Umbilical cord (tissue), 2 donors: ENCODE data around the gene GABBR2. TPM values are rescaled to one million over a fixed set of nuclear protein-coding genes. Genes with fewer than 3 reads are reported as not detected.
A peak's percentile ranks its signal among the peaks of the same experiment; 100 is the strongest.
"Not testable (repeated sequence)": the region's sequence is repeated elsewhere in the genome, so short reads cannot be mapped to it uniquely, and the experiment has no call there.

Source experiments
- DNase-seq: peaks from one replicate; pipeline ENCODE4 v3.0.0-alpha.2; 2015; ENCODE audit warnings: low spot score
- total RNA-seq: library from RNA; depleted of rRNA; stranded (reverse); fragments of >200 nt; gene quantifications from one replicate; pipeline ENCODE4 v1.2.3, GENCODE V29; 2014; ENCODE audit warnings: low replicate concordance; ENCODE audit not compliant: insufficient read depth

Gene GABBR2
- total RNA-seq, 1 donor from 2014 or later: 0.24 TPM

DNA sequence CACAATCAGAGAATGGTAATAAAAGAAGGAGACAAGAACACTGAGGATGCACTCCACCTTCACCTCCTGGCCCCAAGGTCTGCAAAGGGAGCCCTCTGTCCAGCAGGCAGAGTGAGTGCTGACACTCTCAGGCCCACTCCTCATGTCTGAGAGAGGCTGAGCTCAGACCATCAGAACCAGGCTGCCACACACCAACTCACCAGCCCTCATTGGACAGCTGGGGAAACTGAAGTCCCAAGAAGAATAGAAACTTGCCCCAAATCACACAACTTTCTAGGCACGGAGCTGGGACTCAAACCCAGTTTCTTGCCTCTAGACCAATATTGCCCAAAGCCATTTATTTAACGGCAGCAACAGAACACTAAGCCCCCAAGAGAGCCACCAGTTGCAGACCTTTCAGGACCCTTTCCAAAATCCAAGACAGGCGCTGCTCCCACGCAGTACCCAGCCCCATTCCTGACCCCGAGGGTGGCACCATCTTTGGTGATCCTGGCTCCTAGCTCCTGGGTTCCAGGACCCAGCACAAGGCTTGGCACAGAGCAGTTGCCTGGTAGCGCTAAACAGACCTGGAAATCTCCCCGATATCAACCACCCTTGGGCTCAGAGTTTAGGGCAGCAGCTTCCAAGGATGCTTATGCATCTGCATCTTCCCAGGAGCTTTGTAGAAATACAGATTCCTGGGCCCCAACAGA lies 192.4 kb downstream of the GABBR2 start:
- DNase-seq: no peak

DNA sequence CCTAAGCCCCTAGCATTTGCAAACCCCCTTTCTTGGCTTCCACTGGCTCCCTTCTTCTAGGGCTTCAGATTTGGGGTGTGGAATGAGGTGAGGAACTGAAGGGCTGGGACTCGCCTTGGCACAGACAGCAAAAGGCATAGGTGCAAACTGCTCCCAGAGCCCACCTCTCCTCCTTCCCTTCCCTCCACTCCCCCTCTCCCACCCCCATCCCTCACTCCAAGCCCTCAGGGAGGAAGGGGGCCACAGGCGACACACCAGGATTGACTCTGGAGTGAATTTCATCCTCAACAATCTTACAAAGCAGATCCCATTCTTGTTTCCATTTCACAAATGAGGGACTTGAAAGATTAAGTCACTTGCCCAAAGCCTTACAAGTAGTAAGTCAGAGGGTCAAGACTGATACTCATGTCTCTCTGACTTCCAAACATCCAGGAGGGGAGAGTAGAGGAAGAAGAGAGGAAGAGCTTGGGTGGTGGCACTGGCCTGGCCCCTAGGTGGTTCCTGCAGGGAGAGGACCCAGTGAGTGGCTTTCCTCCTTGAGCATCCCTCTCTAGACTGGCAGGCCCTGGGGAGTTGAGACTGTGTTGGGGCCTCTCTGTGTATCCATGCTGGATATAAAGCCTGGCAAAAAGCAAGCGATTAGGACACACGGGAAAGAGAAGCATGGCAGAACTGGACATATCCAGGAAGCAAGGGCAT lies 193.1 kb downstream of the GABBR2 start:
- DNase-seq: no peak

DNA sequence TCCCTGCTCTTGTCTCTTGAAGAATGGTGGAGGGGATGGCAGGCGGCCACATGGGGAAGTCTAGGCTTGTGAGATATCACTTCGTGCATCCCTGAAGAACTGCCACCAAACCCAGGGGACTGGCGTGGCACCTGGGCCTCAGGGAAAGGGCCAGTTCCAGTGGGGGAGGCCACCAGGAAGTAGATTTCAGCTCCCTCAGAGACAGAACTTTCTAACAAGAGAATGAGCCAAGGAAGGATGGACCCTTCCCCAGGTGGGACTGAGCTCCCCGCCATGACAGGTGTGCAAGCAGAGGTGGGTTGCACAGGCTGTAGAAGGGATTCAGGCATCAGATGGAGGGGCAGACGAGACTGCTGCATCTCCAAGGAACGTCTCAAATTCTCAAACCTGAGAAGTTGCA lies 193.9 kb downstream of the GABBR2 start:
- DNase-seq: no peak

DNA sequence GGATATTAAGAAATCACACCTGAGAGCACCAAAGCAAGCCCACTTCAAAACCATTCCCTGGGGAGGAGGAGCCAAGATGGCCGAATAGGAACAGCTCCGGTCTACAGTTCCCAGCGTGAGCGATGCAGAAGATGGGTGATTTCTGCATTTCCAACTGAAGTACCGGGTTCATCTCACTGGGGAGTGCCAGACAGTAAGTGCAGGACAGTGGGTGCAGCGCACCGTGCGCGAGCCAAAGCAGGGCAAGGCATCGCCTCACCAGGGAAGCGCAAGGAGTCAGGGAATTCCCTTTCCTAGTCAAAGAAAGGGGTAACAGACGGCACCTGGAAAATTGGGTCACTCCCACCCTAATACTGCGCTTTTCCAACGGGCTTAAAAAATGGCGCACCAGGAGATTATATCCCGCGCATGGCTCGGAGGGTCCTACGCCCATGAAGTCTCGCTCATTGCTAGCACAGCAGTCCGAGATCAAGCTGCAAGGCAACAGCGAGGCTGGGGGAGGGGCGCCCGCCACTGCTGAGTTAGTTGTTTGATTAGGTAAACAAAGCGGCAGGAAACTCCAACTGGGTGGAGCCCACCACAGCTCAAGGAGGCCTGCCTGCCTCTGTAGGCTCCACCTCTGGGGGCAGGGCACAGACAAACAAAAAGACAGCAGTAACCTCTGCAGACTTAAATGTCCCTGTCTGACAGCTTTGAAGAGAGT lies 200.4 kb downstream of the GABBR2 start:
- not testable (repeated sequence) for DNase-seq

DNA sequence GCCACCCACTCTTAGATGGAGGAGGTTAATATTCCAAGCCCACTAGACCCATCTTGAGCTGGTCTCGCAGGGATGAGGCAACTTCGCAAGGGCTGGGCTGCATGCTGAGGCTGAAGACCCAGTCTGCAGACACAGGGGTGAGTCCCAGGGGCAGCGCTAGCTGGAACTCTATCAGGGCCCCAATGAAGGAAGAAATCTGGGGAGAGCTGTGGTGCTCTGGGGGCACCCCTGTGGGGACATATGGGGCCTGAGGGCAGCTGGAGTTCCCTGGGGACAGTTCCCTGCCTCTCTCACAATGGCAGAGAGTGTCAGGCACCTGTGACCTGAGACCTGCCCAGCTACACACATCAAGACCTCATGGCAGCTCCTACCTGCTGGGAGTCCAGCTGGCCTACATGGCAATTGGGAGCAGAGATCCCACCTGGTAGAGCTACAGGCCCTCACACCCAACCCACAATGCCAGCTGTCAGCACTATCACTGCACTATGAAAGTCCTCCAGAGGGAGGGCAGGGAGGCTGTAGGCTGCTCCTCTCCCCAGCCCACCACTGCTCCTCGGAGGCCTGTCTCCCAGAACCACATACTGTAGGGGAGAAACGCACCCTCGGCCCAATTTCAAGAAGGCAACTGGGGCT lies 202.2 kb downstream of the GABBR2 start:
- DNase-seq: no peak

DNA sequence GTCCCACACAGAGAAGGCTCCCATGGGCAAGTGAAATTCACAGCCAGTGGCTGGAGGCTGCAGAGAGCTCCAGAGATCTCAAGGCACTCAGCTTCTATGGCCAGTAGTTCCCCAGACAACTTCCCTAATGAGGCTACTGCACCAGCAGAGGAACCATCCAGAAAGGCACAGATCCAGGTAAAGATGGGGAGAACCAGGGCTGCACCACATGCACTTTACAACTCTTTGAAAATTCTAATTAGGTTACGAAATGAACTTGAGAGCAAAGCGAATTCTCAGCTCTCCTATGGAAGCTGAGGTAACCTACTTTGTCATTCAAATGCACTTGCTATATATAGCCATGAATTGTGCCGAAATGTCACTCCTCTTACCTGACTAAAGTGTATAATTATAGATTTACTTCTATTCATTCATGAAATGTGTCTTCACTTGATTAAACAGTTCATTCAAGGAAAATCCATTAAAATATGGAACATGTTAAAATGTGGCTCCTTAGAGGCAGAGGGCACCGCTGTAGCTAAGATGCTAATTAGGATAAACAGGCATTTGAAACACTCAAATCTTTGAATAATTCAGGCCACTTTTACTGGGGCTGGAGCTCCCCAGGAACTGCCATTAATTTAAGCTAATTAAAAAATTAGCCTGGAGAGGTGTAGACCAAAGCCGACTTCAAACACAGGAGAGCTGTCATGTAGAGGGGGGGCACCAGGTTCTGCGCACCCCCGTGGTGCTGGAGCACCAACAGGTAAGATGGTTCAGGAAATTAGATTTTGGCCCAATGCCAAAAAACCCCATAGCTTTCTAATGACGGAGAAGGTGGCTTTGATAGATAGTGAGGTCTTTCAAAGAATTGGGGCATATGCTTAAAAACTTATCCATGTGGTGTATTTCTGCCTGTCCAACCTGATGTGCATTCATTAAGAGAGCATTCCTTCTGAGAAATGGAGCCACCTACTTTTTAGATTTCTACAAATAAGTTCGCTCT lies 204.1 kb downstream of the GABBR2 start:
- DNase-seq: no peak

DNA sequence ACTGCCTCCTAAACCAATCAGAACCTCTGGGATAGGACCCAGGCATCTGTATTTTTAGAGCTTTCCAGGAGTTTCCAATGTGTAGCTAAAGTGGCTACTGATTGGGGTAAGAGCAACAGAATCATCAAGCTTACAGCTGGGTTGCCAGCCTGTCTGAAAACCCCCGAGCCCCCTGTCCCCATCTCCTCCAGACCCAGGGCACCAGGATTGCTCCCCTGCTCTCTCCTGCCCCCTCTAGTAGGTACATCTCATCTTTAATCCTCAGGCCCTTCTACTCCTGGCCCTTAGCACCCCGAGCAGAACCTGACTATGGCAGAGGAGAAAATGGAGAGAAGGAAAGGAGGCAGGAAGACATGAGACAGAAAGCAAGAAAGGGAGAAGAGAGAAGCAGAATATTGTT lies 204.9 kb downstream of the GABBR2 start:
- no peak for DNase-seq

DNA sequence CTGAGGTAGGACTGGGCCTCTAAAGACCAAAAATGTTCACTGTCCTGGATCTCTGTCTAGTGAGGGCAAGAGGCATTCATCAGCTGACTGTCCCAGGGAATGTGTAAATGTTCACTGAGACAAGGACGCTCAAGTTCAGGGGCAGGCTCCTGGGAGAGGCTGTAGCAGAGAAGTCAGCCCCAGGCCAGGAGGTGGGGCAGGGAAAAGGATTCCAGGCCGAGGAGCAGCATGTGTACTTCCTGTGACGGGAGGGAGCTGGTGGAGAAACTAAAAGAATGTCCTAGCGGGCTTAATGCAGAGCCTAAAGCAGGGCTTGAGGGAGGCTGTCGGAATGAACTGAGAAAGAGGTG lies 205.8 kb downstream of the GABBR2 start:
- DNase-seq: peak; percentile 83

DNA sequence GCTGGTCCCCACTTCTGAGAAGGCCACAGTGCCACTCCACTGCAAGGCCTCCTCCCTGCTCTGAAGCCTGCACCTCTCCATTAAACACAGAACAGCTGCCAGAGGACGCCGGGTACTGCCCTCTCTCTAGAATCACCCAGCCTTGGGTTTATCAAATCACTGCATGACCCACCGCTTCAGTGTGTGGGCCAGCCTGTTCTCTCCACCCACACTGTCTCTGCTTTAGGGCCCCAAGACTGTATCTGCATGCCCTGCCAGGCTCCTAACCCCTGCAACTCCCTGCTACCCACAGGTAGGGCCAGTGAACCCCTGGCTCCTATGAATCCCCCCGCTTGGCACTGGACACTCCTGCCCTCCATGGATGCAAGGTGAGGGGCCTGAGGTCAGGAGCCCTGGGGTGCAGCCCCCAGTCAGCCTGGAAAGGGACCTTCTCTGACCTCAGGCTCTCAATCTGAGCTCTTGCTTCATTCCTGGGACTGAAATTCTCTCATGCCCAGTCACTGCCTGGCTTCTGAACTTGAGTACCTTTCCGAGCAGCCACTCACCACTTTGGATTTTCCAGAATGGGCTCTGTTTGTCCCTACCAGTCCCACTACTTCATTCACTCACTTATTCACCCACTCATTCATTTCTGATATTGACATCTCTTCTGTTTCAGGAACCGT lies 206.3 kb downstream of the GABBR2 start:
- peak; percentile 13 for DNase-seq

DNA sequence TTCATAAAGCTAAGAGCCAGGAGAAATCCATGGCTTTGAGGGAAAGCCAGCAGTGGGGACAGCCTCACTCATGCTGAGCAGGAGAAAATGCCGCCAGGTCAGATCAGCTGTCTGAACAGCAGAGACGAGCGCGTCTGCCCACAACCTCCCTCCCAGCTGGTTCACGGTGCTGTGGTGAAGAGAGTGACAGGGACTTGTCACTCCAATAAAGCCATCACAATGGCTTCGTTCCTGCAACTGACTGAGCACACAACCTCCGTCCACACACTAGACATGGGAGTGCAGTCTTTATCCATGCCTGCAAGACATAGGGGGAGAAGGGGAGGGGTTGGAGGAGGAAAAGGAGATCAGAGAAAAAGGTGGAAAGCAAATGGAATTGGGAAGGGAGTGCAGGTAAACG lies 206.9 kb downstream of the GABBR2 start:
- DNase-seq: no peak

DNA sequence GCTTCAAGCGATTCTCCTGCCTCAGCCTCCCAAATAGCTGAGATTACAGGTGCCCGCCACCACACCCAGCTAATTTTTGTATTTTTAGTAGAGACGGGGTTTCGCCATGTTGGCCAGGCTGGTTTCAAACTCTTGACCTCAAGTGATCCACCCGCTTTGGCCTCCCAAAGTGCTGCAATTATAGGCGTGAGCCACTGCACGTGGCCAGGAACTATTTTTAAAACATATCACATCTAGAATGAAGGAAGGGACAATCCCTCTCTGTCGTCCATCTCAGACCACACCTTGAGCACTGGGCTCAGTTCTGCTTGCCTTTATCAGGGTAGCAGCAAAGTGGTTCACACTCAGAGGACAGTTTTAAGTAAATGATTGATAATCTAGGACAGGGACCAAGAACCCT lies 207.5 kb downstream of the GABBR2 start:
- not testable (repeated sequence) for DNase-seq

DNA sequence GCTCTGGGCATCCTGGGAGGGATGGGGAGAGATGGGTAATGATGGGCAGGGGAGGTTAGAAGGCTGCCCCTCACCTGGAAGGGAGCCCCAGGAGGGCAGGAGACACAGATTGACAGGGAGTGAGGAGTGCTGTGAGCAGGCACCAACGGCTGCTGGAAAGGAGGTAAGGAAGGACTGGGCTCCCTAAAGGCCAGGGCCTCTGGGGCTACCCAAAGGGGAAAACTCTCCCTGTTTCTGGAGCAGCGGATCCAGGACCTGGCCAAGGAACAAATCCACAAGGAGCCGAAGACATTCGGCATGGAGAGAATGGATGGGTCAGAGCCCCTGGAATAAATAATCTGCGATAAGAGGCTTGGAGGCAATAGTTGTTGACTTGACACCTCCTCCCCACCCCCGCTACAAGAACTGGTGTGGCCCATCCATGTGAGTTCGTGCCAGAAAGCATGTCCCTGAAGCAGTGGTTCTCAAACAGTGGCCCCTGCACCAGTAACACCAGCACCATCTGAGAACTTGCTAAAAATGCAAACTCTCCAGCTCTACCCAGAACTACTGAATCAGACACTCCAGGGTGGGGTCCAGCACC lies 208.3 kb downstream of the GABBR2 start:
- DNase-seq: no peak

DNA sequence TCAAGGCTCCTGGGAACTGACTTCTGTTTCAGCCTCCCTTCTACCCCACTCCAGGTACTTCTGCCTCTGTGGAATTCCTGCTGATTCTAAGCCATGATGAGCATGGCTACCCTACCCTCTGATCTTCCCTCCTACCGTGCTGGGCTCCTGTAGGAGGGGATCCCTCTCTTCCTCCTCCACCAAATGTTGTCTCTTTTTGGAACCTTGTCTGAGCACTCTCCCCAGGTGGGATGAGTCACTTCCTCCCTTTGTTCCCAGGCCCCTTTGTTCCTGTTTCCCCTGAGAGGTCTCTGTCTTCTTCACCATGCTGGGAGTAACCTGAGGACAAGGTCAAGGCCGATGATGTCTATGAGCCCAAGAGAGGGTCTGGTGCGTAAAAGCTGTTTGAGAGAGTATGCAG lies 213.2 kb downstream of the GABBR2 start:
- DNase-seq: no peak

DNA sequence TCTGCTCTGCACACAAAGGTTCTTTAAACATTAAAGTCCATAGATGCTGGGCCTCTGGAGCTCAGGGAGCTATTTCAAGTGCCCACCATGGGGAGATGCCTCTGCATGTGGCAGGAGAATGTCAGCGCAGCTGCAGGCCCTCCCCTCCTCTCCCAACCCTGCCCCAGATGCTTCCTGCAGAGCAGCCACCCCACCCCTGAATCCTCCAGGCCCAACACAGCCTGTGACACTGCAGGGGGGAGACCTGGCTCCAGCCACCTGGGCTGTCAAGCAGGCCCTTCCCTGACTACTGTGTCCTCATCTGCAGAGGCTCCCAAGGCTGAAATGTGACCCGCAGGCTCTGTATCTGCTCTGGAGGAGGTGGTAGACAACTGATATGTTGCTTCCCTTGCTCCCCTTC lies 213.9 kb downstream of the GABBR2 start:
- no peak for DNase-seq

DNA sequence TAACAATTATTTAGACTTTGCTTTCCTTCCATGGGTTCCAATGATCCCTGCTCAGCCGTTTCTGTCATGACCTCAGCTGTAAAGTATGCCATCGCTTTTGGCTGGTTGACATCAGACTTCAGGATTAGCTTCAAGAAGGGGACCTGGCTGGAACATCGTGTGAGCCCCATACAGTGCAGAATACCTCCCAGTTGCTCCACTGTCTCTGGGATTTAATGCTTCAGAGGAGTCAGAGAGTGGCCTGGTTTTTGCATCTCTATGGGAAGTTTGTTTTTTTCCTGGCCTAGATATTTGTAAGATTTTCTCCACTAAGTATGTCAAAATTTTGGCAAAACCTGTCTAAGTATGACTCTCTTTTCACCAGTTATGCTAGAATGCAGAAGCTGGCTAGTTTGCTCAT lies 216.9 kb downstream of the GABBR2 start:
- DNase-seq: peak; percentile 70

DNA sequence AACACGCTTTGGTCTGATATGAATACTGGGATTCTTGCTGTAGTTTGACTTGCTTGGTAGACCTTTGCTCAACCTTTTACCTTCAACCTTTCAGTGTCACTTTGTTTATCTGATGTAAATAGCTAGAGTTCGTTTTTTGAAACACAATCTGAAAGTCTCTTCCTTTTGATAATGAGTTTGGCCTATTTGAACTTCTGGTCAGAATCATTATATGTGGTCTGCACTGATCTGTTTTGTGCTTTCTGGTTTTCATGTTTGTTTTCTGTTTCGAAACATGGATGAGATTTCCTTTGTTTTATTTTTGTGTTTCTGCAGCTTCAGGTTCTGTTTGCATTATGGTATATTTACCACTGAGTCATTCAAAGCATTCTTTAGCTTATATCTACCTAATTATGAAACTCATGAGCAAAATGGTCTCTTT lies 217.5 kb downstream of the GABBR2 start:
- DNase-seq: no peak

DNA sequence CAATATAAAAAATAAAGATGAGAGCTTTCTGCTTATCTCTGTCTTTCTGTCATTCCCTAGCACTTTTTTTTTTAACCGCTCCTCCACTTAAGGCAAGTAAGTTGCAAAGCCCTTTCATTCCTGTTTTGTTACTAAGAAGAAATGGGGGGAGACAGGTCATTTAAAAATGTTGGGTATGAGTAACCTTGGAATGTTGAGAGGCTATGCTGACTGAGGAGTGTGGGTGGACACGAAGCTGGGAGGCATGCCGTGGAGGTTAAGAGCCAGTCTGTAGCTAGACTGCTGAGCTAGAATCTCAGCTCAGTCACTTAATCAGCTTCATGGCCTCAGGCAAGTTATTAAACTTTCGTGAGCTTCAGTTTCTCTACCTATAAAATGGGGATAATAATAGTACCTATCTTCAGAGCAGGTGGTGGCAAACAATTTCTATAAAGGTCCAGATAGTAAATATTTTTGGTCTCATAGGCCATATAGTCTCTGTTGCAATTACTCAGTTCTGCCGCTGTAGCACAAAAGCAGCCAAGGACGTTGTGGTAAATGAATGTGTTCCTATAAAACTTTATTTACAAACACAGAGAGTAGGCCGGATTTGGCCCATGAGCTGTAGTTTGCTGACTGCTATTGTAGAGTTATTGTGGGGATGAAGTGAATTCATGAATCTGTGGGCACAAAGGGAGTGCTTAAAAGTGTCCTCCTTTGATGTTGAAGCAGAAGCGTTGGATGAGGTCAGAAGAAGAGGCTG lies 220.0 kb downstream of the GABBR2 start:
- peak; percentile 57 for DNase-seq

DNA sequence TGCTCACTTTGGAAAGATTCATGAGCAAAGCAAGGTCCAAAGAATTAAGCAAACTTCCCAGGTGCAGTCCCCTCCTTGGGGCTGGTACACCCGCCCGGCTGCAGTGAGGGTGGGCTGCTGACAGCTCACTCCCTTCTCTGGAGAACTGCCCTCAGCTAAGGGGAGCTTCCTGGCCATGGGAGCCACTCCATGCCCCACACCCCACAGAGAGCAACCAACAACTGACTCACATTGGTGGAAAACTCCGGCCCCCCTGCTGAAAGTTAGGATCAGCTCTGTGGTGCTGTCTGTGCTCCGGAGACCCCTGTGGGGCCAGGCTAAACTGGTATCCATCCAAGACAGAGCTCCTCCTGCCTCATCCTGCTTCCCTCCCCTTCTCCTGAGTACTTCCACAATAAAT lies 223.0 kb downstream of the GABBR2 start:
- DNase-seq: no peak

DNA sequence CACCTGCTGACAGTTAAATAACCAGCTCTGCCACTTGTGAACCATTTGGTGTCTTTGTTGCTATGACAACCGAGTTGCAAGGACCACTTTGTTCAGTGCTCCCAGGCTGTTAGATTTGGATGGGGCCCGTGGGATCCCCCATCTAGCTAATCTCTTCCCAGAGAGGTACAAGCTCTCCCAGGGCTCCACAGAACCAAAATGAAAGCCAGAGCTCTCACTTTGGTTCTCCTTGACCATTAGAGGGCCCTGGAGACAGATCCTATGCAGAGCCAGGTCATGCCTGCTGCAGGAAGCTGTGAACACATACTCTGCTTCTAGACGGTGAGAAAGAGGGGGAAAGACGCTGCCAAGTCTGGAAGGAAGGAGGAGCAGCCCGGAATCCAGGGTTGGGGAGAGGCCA lies 224.6 kb downstream of the GABBR2 start:
- peak; percentile 44 for DNase-seq

DNA sequence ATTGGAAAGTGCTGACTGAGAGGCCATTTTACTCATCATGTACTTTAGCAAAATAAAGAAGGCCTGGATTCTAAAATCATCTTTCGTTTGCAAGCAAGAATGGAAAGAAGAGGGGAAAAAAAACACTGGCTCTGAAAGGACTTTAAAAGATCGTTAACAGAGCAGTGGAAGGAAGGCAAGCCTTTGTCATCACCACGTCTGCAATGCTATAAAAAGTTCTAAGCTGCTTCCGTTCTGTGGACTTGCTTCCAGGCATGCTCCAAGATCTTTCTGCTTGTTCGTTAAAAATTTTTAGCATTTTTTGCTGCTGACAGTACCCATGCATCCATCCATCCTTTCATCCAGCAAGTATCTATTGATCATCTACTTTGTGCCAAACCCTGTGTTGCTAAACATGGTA lies 226.5 kb downstream of the GABBR2 start:
- peak; percentile 35 for DNase-seq
